Mesodermal cell (in vitro differentiated cells): ENCODE results near the gene SYK.
"Not testable (repeated sequence)": the region's sequence is repeated elsewhere in the genome, so short reads cannot be mapped to it uniquely, and the experiment has no call there.

Source experiments
- H3K27ac ChIP-seq: 2 replicates; pipeline ENCODE4 v1.7.0; 2013; ENCODE audit warnings: mild to moderate bottlenecking, low read depth, low read length, moderate library complexity; ENCODE audit not compliant: severe bottlenecking
- H3K36me3 ChIP-seq: 2 replicates; pipeline ENCODE4 v1.7.1; 2013; ENCODE audit warnings: mild to moderate bottlenecking, low read length, moderate library complexity; ENCODE audit not compliant: control insufficient read depth, insufficient read depth
- H3K4me1 ChIP-seq: one replicate; pipeline ENCODE4 v1.7.1; 2013; ENCODE audit warnings: mild to moderate bottlenecking, low read length; ENCODE audit not compliant: insufficient read depth, control insufficient read depth, poor library complexity, severe bottlenecking
- H3K4me3 ChIP-seq: 2 replicates; pipeline ENCODE4 v1.7.0; 2013; ENCODE audit warnings: low read length, control low read depth, mild to moderate bottlenecking; ENCODE audit not compliant: insufficient read depth, poor library complexity, severe bottlenecking; ENCODE audit errors: extremely low read depth
- H3K9me3 ChIP-seq: 2 replicates; pipeline ENCODE4 v1.7.1; 2013; ENCODE audit warnings: mild to moderate bottlenecking, low read length, moderate library complexity; ENCODE audit not compliant: control insufficient read depth
- WGBS, 2 experiments: methylation state at CpG; one replicate each; pipeline ENCODE4 v1.1.5; 2013; ENCODE audit warnings: missing lambda C conversion rate in 2 of 2; ENCODE audit not compliant: insufficient coverage in 2 of 2; 5-methylcytosine and 5-hydroxymethylcytosine counted together

SYK gene

DNA sequence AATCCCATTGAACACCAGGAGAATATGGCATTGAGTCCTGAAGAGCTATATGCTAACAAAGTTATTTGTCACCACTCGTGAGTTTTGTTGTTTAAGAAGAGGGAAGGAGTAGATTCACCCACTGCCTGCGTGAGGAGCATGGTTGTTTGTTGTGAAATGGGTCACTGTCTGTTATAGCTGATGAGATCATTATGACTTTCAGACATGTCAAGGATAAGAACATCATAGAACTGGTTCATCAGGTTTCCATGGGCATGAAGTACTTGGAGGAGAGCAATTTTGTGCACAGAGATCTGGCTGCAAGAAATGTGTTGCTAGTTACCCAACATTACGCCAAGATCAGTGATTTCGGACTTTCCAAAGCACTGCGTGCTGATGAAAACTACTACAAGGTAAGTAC, 76.9 kb downstream of the SYK start:
- Histone ChIP-seq H3K9me3 (no peaks in the 10 kb centered on the region), H3K36me3 (no peaks in the 10 kb centered on the region), H3K4me1 (no peaks in the 10 kb centered on the region), H3K27ac (no peak overlapping the region), H3K4me3 (no peak overlapping the region)
- WGBS, 2 experiments = 86 to 92% methylated on average over 2 to 3 of the region's 5 CpGs

DNA sequence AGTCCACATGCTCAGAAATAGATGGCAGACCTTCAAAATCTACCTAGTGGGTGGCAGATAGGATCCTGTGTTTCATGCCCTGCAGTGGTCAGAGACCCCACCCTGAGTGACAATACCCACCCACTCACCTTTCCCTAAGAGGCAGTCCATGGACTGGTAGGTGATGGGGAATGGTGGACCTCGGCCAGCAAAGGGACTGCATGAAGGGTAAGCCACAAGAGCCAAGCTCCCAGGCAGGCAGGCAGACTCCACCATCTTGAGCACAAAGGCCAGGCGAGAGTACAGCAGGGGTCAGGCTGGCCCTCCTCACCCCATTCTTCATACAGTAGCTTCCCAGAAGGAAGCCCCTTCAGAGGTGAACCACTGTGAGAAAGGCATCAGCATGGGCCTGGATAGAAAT, 78.4 kb downstream of the SYK start:
- WGBS, 2 experiments = 83 to 100% methylated on average over 1 to 2 of the region's 2 CpGs
- Histone ChIP-seq H3K9me3 (no peaks in the 10 kb centered on the region), H3K27ac (no peak overlapping the region), H3K36me3 (no peaks in the 10 kb centered on the region), H3K4me3 (no peak overlapping the region), H3K4me1 (no peaks in the 10 kb centered on the region)

DNA sequence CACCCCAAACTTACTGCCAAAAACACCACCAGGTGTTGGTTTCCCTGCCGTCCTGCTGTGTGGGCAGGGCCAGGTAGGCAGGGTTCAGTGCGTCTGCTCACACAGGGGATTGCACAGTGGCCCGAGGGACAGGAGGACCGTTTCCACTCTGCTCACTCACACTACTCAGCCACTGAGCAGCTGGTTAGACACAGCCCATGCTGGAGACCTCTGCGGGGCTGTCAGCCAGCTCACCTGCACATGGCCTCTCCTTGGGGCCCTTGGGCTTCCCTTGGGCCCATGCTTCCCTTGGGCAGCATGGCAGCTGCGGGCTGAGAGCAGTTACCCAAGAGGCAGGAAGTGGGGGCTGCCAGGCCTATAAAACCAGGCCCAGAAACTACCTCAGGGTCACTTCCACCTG, 79.0 kb downstream of the SYK start:
- Histone ChIP-seq H3K27ac (no peak overlapping the region), H3K9me3 (no peaks in the 10 kb centered on the region), H3K36me3 (no peaks in the 10 kb centered on the region), H3K4me3 (no peak overlapping the region), H3K4me1 (no peaks in the 10 kb centered on the region)
- 90 to 100% methylated on average over 1 to 6 of the region's 6 CpGs for WGBS, 2 experiments

DNA sequence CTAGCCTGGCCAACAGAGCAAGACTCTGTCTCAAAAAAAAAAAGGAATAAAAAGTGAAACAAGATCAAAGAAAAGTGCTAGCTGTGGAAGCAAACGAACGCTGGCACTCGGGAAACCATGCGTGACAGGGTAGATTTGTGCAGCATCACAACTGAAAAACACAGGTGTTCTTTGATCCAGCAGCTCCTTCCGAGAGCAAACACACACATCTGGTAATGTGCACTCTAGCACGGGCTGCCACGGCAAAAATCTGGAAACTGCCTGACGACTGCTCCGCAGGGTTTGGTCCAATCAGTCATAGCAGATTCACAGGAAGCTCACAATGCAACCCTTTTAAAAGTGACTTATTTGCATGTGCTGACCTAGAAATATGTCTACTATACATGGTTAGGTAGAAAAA, 80.0 kb downstream of the SYK start:
- 91 to 92% methylated on average over 9 of the region's 9 CpGs for WGBS, 2 experiments
- Histone ChIP-seq H3K36me3 (no peaks in the 10 kb centered on the region), H3K27ac (no peak overlapping the region), H3K4me3 (no peak overlapping the region), H3K4me1 (no peaks in the 10 kb centered on the region), H3K9me3 (no peaks in the 10 kb centered on the region)

DNA sequence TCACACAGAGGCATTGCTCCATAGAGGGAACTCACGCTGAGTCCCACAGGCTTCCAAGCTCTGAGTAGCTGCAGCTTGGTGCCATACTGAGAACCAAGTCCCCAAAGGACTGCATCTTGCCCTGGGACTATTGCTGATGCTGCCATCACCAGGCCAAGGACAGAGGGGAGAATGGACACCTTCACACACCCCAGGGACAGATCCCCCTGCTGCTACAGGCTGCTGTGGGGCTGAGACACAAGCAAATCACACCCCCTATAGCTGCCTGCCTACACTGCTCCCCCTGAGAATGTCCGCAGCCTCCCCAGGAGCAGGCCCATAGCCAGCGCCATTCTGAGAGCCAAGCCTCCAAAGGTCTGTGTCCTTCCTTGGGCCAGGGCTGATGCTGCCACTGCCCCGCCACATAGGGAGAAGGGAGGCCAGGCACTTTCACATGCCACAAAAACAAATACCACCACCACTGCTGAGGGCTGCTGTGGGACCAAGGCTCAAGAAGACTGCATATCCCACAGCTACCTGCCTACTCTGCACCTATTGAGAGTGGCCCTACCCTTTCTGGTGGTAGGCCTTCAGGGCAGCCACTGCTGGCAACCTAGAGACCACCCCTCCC, 81.5 kb downstream of the SYK start:
- Histone ChIP-seq H3K36me3 (no peaks in the 10 kb centered on the region), H3K4me1 (no peaks in the 10 kb centered on the region), H3K9me3 (no peaks in the 10 kb centered on the region), H3K27ac (no peak overlapping the region), H3K4me3 (no peak overlapping the region)
- WGBS, 2 experiments = 92 to 96% methylated on average over 2 to 3 of the region's 4 CpGs

DNA sequence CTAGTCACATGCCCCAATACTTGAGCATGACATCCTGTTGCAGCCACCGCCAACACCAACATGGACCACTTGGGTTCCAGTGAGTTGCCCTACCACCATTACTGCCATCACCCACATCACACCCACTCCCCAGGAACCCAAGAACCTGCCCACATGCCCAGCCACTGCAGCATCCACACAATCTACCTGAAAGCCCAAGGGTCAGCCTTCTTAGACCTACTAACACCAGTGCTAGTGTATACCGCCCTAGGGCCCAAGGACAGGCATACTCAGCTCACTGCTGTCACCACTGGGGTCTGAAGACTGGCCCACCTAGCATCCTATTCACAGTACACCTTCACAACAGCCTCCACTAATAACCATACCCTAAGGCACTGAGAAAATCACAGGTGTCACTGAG, 82.0 kb downstream of the SYK start:
- no peaks in the 10 kb centered on the region for H3K4me1 ChIP-seq
- no peak overlapping the region for H3K4me3 ChIP-seq
- H3K36me3 ChIP-seq = no peaks in the 10 kb centered on the region
- no peaks in the 10 kb centered on the region for H3K9me3 ChIP-seq
- 90 to 100% methylated on average over 1 of the region's 2 CpGs for WGBS, 2 experiments
- no peak overlapping the region for H3K27ac ChIP-seq

DNA sequence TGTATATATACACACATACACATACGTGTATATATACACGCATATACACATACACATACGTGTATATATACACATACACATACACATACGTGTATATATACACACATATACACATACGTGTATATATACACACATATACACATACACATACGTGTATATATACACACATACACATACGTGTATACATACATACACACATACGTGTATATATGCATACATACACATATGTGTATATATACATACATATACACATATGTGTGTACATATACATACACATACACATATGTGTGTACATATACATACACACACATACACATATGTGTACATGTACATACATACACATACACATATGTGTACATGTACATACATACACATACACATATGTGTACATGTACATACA, 82.6 kb downstream of the SYK start:
- Histone ChIP-seq H3K4me3 (no peak overlapping the region), H3K4me1 (no peaks in the 10 kb centered on the region), H3K27ac (no peak overlapping the region), H3K36me3 (no peaks in the 10 kb centered on the region), H3K9me3 (no peaks in the 10 kb centered on the region)
- WGBS, 2 experiments = 90 to 98% methylated on average over 5 to 6 of the region's 8 CpGs

DNA sequence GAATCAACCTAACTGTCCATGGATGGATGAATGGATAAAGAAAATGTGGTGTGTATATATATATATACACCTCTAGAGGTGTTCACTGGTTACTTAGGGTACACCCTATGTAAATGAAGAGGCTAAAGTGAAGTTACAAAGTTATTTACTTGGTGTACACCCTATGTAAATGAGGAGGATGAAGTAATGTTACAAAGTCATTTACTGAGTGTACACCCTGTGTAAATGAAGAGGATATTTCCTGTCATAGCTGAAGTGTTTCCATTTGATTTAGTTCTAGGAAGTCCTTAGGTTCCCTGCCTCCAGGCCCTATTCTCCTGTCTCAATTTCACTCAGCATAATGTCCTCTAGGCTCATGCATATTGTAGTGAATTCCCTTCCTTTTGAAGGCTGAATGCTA, 85.2 kb downstream of the SYK start:
- H3K9me3 ChIP-seq, H3K27ac ChIP-seq, H3K4me1 ChIP-seq, H3K36me3 ChIP-seq, H3K4me3 ChIP-seq: not testable (repeated sequence)

DNA sequence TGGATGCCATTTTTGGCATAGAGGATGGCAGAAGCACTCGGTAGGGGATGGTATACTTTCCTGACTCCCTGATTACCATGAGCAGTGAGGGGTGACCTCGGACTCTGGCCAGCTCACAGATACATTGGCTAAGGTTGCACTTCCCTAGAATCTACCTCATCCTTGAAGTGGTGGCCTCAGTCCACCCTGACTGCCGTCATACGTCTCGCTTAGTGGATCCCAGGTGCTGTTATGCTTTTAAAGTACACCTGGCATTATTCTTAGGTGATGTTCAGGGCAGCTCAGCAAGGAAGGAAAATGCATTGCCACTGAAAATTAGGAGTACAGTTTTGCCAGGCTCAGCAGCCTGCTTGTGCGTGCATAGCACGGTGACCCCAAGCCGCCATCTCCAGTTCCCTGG, 87.3 kb downstream of the SYK start:
- no peaks in the 10 kb centered on the region for H3K9me3 ChIP-seq
- H3K36me3 ChIP-seq = no peaks in the 10 kb centered on the region
- WGBS, 2 experiments = 92 to 94% methylated on average over 8 of the region's 8 CpGs
- H3K4me3 ChIP-seq = no peak overlapping the region
- no peak overlapping the region for H3K27ac ChIP-seq
- H3K4me1 ChIP-seq = no peaks in the 10 kb centered on the region

DNA sequence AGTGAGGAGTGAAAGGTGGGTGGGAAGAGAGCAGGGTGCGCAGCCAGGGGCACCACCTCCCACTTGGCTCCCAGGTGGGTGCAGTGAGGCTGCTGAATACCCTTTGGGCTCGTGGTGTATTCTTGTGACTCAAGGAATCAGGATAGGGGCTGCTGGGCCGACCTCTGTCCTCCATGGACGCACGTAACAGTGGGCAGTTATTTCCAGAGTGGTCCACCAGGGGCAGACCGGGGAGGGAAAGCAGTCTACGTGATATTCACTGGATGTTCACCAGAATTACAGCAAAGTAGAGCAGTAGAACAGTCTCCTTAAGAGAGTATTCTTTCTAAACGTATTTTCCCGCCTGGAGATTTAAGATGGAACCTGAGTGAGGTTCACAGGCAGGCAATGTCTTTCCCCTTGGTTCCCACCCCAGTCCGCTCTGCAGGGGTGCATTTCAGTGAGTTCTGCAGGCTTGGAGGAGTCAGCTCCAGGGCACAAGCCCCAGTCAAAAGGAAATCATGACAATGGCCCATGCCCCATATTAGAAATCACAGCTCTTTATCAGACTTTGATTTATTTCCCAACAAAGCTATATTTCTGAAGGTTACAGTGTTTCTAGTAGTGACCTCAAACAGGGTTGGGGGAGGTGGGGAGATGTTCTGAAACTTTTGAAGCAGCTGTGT, 88.7 kb downstream of the SYK start:
- WGBS, 2 experiments = 86% methylated on average over 10 of the region's 10 CpGs
- H3K4me3 ChIP-seq = no peak overlapping the region
- H3K27ac ChIP-seq = no peak overlapping the region
- no peaks in the 10 kb centered on the region for H3K9me3 ChIP-seq
- no peaks in the 10 kb centered on the region for H3K36me3 ChIP-seq
- peaks cover 1% of the 10 kb centered on the region for H3K4me1 ChIP-seq

DNA sequence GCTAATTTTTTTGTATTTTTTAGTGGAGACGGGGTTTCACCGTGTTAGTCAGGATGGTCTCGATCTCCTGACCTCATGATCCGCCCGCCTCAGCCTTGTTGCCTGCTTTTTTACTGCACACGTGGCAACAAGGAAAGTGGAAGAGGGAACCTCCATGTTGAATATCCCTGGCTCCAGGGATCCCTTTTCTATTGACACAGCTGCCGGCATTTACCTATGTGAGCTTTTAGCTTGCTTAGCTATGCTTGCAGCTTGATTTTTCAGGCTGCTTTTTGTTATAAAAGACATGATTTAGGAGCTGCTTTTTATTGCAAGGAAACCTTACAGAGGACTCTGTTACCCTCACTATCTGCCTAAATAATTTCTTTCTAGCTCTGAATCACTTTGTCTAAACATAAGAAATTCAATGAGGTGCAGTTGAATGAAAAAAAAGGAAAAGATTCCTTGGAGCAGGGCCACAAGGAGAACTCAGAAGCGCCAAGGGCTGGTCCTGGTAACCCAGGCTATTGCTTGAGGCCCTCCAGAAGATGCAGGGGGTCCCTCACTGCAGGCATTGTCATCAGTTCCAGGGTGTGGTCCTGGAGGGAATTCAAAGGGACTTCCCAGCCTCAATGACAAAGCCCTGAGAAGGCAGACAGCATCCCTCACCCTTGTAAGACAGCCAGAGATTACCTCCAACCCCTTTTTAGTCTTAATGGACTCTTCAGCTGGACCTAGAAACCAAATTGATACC, 89.9 kb downstream of the SYK start:
- Histone ChIP-seq H3K4me3 (no peak overlapping the region), H3K27ac (no peak overlapping the region), H3K36me3 (no peaks in the 10 kb centered on the region), H3K9me3 (no peaks in the 10 kb centered on the region), H3K4me1 (peaks cover 5% of the 10 kb centered on the region)
- 86 to 91% methylated on average over 5 to 7 of the region's 8 CpGs for whole genome bisulfite sequencing, 2 experiments
